Activated CD8-positive, alpha-beta T cell treated with anti-CD3 and anti-CD28 coated beads for 36 hours (primary cell): ENCODE measurements around the gene IP6K2. TPM values are rescaled to one million over a fixed set of nuclear protein-coding genes. Genes with fewer than 3 reads are reported as not detected.

Source experiments
- ATAC-seq: fragments of 200-7000 bp; cut with Tn5 transposase; one replicate; pipeline ENCODE4 v1.10.0; 2021; ENCODE audit warnings: mild to moderate bottlenecking, moderate library complexity
- CTCF ChIA-PET: fragments of 350-600 bp; sonication (Branson Sonifier 250); formaldehyde crosslinking; loops from one replicate; lab custom pipeline; 2021; ENCODE audit warnings: antibody characterized with exemption; lab: Charles Lee
- POLR2A ChIA-PET: fragments of 350-600 bp; sonication (Branson Sonifier 250); formaldehyde crosslinking; loops from one replicate; lab custom pipeline; 2021; ENCODE audit warnings: antibody characterized with exemption; lab: Charles Lee
- DNase-seq: peaks from one replicate; pipeline ENCODE4 v3.0.0-alpha.2; 2020
- H3K27ac Mint-ChIP-seq: one replicate; pipeline ENCODE4 v1.8.0; 2021; ENCODE audit warnings: mild to moderate bottlenecking, mixed read lengths
- H3K27me3 Mint-ChIP-seq: one replicate; pipeline ENCODE4 v1.8.0; 2021; ENCODE audit warnings: mixed read lengths
- H3K36me3 Mint-ChIP-seq: one replicate; pipeline ENCODE4 v1.8.0; 2021; ENCODE audit warnings: low read depth, mixed read lengths
- H3K4me1 Mint-ChIP-seq: one replicate; pipeline ENCODE4 v1.8.0; 2021; ENCODE audit warnings: low read depth, mixed read lengths
- H3K4me3 Mint-ChIP-seq: one replicate; pipeline ENCODE4 v1.8.0; 2021; ENCODE audit warnings: mild to moderate bottlenecking, moderate library complexity, mixed read lengths
- H3K9me3 Mint-ChIP-seq: one replicate; pipeline ENCODE4 v1.8.0; 2021; ENCODE audit warnings: mixed read lengths
- intact Hi-C: fragments of 100-400 bp; cut with micrococcal nuclease; formaldehyde crosslinking; loops from one replicate; pipeline ENCODE4 v1.10.0; 2022
- total RNA-seq, 2 experiments: library from RNA; stranded (reverse); gene quantifications; one replicate each; pipeline ENCODE4 v1.2.3, GENCODE V29; 2021
- TF ChIP-seq, protein P1 (sequence below): fragments of 200-600 bp; IDR thresholded peaks from one replicate; pipeline ENCODE4 v1.8.0; 2022; ENCODE audit warnings: antibody characterized with exemption, mild to moderate bottlenecking

Gene IP6K2
- total RNA-seq, 2 experiments from 2014 or later: 47.7 to 48.0 TPM

DNA sequence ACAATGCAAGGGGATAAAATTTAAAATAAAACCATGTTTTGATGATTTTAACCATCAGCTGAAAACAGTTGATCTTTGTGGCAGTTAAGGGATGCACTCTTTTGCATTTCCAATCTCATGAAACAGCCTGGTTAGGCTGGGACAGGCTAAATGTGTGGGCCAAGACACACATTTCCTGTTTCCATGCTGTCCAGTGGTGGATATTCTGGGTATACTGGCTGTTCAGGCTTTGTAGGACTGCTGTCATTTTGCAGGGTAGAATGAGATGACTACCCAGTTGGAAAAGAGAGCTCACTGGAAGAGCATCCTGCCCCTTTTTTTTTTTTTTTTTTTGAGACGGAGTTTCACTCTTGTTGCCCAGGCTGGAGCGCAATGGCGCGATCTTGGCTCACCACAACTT is 42.0 kb upstream of the IP6K2 start:
- DNase-seq (no peak), ATAC-seq (no peak)
- Mint-ChIP-seq H3K4me1 (peaks cover 6% of the 10 kb centered on the region), H3K9me3 (no peaks in the 10 kb centered on the region), H3K27ac (no peak overlapping the region), H3K27me3 (no peaks in the 10 kb centered on the region), H3K4me3 (no peak overlapping the region), H3K36me3 (peaks cover 10% of the 10 kb centered on the region)
- TF ChIP-seq, protein P1, sequence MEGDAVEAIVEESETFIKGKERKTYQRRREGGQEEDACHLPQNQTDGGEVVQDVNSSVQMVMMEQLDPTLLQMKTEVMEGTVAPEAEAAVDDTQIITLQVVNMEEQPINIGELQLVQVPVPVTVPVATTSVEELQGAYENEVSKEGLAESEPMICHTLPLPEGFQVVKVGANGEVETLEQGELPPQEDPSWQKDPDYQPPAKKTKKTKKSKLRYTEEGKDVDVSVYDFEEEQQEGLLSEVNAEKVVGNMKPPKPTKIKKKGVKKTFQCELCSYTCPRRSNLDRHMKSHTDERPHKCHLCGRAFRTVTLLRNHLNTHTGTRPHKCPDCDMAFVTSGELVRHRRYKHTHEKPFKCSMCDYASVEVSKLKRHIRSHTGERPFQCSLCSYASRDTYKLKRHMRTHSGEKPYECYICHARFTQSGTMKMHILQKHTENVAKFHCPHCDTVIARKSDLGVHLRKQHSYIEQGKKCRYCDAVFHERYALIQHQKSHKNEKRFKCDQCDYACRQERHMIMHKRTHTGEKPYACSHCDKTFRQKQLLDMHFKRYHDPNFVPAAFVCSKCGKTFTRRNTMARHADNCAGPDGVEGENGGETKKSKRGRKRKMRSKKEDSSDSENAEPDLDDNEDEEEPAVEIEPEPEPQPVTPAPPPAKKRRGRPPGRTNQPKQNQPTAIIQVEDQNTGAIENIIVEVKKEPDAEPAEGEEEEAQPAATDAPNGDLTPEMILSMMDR: no peak
- ChIA-PET CTCF (interaction anchor here (0.7 to 1.0 kb wide), 2 partner anchors 19 to 139 kb away, joined by 3 read pairs; no protein-coding TSS in a partner anchor), POLR2A (no interaction called here)
- intact Hi-C loops: no loop called here

DNA sequence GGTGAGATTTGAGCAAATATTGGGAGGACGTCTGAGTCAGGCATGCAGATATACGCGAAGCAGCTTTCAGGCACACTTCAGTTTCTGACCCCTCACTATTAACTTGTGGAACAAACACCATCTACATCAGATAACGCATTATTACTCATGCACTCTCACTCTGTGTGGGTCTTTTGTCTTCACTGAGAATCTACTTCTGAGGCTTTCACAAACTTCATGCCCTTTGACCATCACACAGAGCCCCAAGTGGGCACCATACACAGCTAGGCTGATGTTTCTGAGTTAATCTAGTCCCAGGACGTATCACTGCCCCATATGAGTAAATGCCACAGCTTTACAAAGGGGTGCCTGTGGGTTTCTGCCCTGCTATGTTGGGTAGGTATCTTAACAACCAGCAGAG is 39.6 kb upstream of the IP6K2 start:
- peak; percentile 37 for ATAC-seq
- Mint-ChIP-seq H3K9me3 (no peaks in the 10 kb centered on the region), H3K4me1 (peaks cover 6% of the 10 kb centered on the region), H3K36me3 (peaks cover 8% of the 10 kb centered on the region), H3K27ac (peak overlapping the region; percentile 10), H3K4me3 (no peak overlapping the region), H3K27me3 (no peaks in the 10 kb centered on the region)
- TF ChIP-seq, protein P1: no peak
- intact Hi-C loops: no loop called here
- ChIA-PET POLR2A (interaction anchor here (0.6 kb wide), 1 partner anchor 57 kb away, joined by 3 read pairs; no protein-coding TSS in a partner anchor), CTCF (interaction anchor here (0.6 to 1.2 kb wide), 3 partner anchors 15 to 356 kb away, joined by 3 read pairs; no protein-coding TSS in a partner anchor)
- no peak for DNase-seq

DNA sequence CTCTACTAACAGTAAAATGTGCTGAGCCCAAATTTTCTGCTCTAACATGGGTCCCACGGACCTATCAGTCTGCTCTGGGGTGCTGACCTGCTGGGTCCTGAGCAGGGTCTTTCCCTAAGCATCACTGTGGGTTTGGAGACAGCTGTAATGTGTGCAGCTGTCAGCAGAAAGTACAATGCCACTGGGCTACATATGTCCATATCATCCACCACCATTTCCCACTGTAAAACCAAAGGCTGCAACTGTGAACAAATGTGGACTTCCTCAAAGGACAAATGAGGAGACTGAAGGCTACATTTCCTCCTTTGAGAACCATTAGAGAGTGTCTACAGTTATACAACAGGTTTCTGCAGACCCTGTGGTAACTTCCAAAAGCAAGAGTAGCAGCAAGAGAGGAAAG is 33.8 kb upstream of the IP6K2 start:
- ChIA-PET POLR2A (no interaction called here), CTCF (interaction anchor here (1.0 to 1.1 kb wide), 2 partner anchors 11 to 14 kb away, joined by 3 to 4 read pairs; no protein-coding TSS in a partner anchor)
- Mint-ChIP-seq H3K27ac (no peak overlapping the region), H3K4me3 (no peak overlapping the region), H3K36me3 (peaks cover 5% of the 10 kb centered on the region), H3K27me3 (no peaks in the 10 kb centered on the region), H3K9me3 (no peaks in the 10 kb centered on the region), H3K4me1 (no peaks in the 10 kb centered on the region)
- DNase-seq: no peak
- ATAC-seq: no peak
- intact Hi-C loops: no loop called here
- TF ChIP-seq, protein P1: no peak

GRCh38 chr3:48748754-48749153 is 31.7 kb upstream of the IP6K2 start:
- H3K36me3 Mint-ChIP-seq: peaks cover 7% of the 10 kb centered on the region
- ATAC-seq (no peak), DNase-seq (no peak)
- intact Hi-C loops: no loop called here
- no peak overlapping the region for H3K4me3 Mint-ChIP-seq
- no peaks in the 10 kb centered on the region for H3K27me3 Mint-ChIP-seq
- no peak overlapping the region for H3K27ac Mint-ChIP-seq
- H3K4me1 Mint-ChIP-seq: no peaks in the 10 kb centered on the region
- H3K9me3 Mint-ChIP-seq: no peaks in the 10 kb centered on the region
- ChIA-PET POLR2A (no interaction called here), CTCF (interaction anchor here (0.7 kb wide), 1 partner anchor 122 kb away, joined by 5 read pairs; no protein-coding TSS in a partner anchor)
- TF ChIP-seq, protein P1: no peak

DNA sequence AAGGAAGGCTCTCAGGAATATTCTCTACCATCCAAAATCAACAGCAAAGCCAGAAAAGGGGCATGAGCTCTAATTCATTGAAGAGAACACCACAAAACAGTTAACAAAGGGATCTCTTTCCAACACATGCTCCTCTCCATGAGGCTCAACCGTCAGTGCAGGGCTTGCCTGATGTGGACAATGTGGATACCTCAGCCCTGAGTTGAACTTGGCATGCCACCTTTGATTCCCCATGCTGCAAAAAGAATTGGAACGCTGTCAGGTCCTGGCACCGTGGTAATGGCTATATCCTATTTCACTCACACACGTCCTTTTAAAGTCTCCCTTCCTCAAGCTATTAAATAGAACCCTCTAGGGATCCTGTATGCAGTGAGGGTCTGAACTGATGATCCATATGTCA is 30.7 kb upstream of the IP6K2 start:
- no peaks in the 10 kb centered on the region for H3K9me3 Mint-ChIP-seq
- no peak overlapping the region for H3K4me3 Mint-ChIP-seq
- no peak for ATAC-seq
- H3K36me3 Mint-ChIP-seq: peaks cover 7% of the 10 kb centered on the region
- ChIA-PET CTCF (interaction anchor here (0.7 kb wide), 1 partner anchor 9 kb away, joined by 3 read pairs; no protein-coding TSS in a partner anchor), POLR2A (interaction anchor here (0.6 to 0.7 kb wide), 3 partner anchors 23 to 228 kb away, joined by 3 to 6 read pairs (median 3); no protein-coding TSS in a partner anchor)
- no peaks in the 10 kb centered on the region for H3K27me3 Mint-ChIP-seq
- no peak for DNase-seq
- H3K4me1 Mint-ChIP-seq: no peaks in the 10 kb centered on the region
- H3K27ac Mint-ChIP-seq: no peak overlapping the region
- TF ChIP-seq, protein P1: no peak
- intact Hi-C loops: no loop called here
